Skeletal muscle tissue (tissue), 4 donors: ENCODE measurements around the gene CDC34. TPM values are rescaled to one million over a fixed set of nuclear protein-coding genes. Genes with fewer than 3 reads are reported as not detected.

Experiments
- H3K27ac ChIP-seq: one replicate; pipeline ENCODE4 v1.7.0; 2013; ENCODE audit warnings: mild to moderate bottlenecking, low read depth, low read length, inconsistent platforms
- H3K27me3 ChIP-seq, 3 donors: one replicate each; pipeline ENCODE4 v1.7.0; 2013; ENCODE audit warnings: low read length in 3 of 3; ENCODE audit not compliant: control insufficient read depth in 3 of 3, insufficient read depth in 3 of 3
- H3K36me3 ChIP-seq, 3 donors: one replicate each; pipeline ENCODE4 v1.7.0; 2013; ENCODE audit warnings: low read length in 3 of 3; ENCODE audit not compliant: control insufficient read depth in 3 of 3, insufficient read depth in 3 of 3
- H3K4me1 ChIP-seq, 3 donors: one replicate each; pipeline ENCODE4 v1.7.0; 2013; ENCODE audit warnings: low read length in 3 of 3, mild to moderate bottlenecking in 3 of 3; ENCODE audit not compliant: control insufficient read depth in 3 of 3, insufficient read depth in 3 of 3
- H3K4me3 ChIP-seq, 3 donors: one replicate each; pipeline ENCODE4 v1.7.0; 2013; ENCODE audit warnings: low read length in 3 of 3
- H3K9ac ChIP-seq, 3 donors: one replicate each; pipeline ENCODE4 v1.7.0; 2013; ENCODE audit warnings: low read length in 3 of 3, mild to moderate bottlenecking in 3 of 3, moderate library complexity in 2 of 3, low read depth in 1 of 3
- H3K9me3 ChIP-seq, 3 donors: one replicate each; pipeline ENCODE4 v1.7.0; 2013; ENCODE audit warnings: low read length in 3 of 3; ENCODE audit not compliant: control insufficient read depth in 3 of 3
- total RNA-seq: library from RNA; depleted of rRNA; stranded (reverse); fragments of >200 nt; gene quantifications from one replicate; pipeline ENCODE4 v1.2.3, GENCODE V29; 2014
- donor health status: Osteomylitis.

Gene CDC34
- total RNA-seq, 1 donor from 2014 or later, result 73.1 TPM

DNA sequence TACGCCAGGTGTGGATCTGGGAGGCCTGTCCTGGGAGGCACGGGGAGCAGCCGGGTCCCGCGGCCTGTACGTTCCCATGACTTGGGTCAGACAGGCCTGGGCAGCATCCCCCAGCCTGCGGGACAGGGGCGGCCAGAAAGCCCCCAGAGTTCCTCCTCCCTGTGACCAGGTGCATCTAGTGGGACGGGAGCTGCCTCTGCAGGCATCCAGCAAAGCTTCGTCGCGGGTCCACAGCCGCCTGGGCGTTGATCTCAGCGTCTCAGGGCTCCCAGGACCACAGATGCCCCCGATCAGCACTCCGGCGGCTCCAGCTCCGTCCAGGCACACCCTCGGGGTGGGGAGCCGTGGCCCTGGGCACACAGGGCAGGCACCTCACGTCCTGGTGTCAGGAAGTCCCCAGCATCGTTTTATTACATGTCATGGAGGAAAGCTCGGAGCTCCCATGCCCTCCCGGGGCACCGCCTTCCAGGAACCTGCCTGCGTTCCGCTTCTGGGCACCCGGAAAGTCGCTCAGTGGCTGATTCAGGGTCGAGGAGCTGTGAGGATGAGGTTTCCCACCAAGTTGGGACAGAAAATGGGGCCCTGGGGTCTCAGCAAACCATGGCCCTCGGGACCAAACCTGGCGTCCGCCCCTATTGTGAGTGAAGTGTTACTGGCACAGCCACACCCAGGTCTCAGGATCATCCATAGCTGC is 10.8 kb downstream of the CDC34 start:
- Histone ChIP-seq H3K9me3 (no peaks in the 10 kb centered on the region), H3K27ac (no peak overlapping the region), H3K36me3 (peaks cover 19 to 33% (median 25%) of the 10 kb centered on the region in 3 donors), H3K9ac (no peak overlapping the region), H3K4me1 (peaks cover 0 to 18% (median 0%) of the 10 kb centered on the region in 3 donors), H3K27me3 (no peaks in the 10 kb centered on the region), H3K4me3 (no peak overlapping the region)

GRCh38 chr19:543910-544608 is 12.5 kb downstream of the CDC34 start, which contains the start of gene GZMM:
Gene GZMM (plus strand): TSS chr19:544053. CDS start chr19:544072, 19 bp downstream.
- Histone ChIP-seq H3K27me3 (peaks cover 3 to 9% (median 5%) of the 10 kb centered on the region in 3 donors), H3K4me1 (peaks cover 0 to 5% (median 0%) of the 10 kb centered on the region in 3 donors), H3K4me3 (no peak within 1 kb of the TSS), H3K9ac (no peak within 1 kb of the TSS), H3K27ac (no peak within 1 kb of the TSS), H3K9me3 (no peaks in the 10 kb centered on the region), H3K36me3 (peaks cover 12 to 17% (median 17%) of the 10 kb centered on the region in 3 donors)

DNA sequence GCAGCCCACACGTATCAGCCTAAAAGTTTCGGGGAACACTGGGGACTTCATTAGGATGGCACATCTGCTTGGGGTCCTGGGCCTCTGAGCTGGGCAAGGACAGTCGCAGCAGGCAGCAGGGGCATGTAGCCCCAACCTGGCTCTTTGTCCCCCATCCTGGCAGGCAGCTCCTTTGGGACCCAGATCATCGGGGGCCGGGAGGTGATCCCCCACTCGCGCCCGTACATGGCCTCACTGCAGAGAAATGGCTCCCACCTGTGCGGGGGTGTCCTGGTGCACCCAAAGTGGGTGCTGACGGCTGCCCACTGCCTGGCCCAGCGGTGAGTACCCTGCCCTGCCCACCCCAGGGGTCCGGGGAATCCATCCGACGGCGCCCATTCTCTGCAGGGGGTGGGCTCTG is 15.6 kb downstream of the CDC34 start:
- H3K27ac ChIP-seq, result no peak overlapping the region
- H3K36me3 ChIP-seq, result peaks cover 4 to 5% (median 5%) of the 10 kb centered on the region in 3 donors
- H3K27me3 ChIP-seq, result peaks cover 10 to 14% (median 10%) of the 10 kb centered on the region in 3 donors

GRCh38 chr19:547836-548720 is 16.5 kb downstream of the CDC34 start:
- Histone ChIP-seq H3K9me3 (no peaks in the 10 kb centered on the region), H3K27me3 (peaks cover 10 to 14% (median 12%) of the 10 kb centered on the region in 3 donors), H3K4me1 (peaks cover 0 to 4% (median 3%) of the 10 kb centered on the region in 3 donors), H3K4me3 (no peak overlapping the region), H3K27ac (no peak overlapping the region), H3K9ac (no peak overlapping the region), H3K36me3 (no peaks in the 10 kb centered on the region)

More for the DNA sequence above, 15.6 kb downstream of the CDC34 start:
- H3K9me3 ChIP-seq, result no peaks in the 10 kb centered on the region
- H3K4me1 ChIP-seq, result peaks cover 0 to 4% (median 3%) of the 10 kb centered on the region in 3 donors
- H3K9ac ChIP-seq, result no peak overlapping the region
- no peak overlapping the region for H3K4me3 ChIP-seq

DNA sequence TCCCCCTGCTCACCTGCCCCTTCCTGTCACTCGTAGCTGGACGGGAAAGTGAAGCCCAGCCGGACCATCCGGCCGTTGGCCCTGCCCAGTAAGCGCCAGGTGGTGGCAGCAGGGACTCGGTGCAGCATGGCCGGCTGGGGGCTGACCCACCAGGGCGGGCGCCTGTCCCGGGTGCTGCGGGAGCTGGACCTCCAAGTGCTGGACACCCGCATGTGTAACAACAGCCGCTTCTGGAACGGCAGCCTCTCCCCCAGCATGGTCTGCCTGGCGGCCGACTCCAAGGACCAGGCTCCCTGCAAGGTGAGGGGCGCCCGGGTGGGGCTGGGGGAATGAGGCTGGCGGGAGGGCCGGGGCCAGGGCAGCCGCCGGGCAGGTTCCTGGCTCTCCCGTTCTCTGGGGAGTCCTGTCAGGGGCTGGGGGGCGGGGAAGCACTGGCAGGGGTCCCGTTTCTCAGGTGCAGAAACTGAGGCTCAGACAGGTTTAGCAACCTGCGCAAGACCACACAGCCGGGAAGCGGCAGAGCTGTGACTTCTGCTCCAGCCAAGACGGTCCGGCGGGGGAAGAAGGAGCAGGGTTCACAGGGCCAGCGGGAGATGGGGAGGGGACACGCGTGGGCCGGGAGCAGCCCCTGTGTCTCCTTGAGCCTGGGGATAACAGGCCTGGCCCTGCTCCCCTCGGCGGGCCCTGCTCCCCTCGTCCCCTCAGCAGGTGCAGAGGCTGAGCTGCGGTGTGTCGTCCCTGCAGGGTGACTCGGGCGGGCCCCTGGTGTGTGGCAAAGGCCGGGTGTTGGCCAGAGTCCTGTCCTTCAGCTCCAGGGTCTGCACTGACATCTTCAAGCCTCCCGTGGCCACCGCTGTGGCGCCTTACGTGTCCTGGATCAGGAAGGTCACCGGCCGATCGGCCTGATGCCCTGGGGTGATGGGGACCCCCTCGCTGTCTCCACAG is 17.6 kb downstream of the CDC34 start:
- H3K9ac ChIP-seq, result no peak overlapping the region
- H3K27ac ChIP-seq, result no peak overlapping the region
- peaks cover 10 to 14% (median 12%) of the 10 kb centered on the region in 3 donors for H3K27me3 ChIP-seq
- no peak overlapping the region for H3K4me3 ChIP-seq
- no peaks in the 10 kb centered on the region for H3K9me3 ChIP-seq
- no peaks in the 10 kb centered on the region for H3K36me3 ChIP-seq
- H3K4me1 ChIP-seq, result peaks cover 0 to 4% (median 3%) of the 10 kb centered on the region in 3 donors

- H3K9ac ChIP-seq, result no peak overlapping the region
- no peak overlapping the region for H3K27ac ChIP-seq
- no peak overlapping the region for H3K4me3 ChIP-seq
Observed at GRCh38 chr19:554817-555216, 23.3 kb downstream of the CDC34 start.

GRCh38 chr19:555474-555808 is 23.9 kb downstream of the CDC34 start:
- no peaks in the 10 kb centered on the region for H3K36me3 ChIP-seq
- H3K4me3 ChIP-seq, result no peak overlapping the region
- no peak overlapping the region for H3K27ac ChIP-seq
- peaks cover 0 to 5% (median 4%) of the 10 kb centered on the region in 3 donors for H3K4me1 ChIP-seq
- H3K9me3 ChIP-seq, result no peaks in the 10 kb centered on the region
- H3K27me3 ChIP-seq, result peaks cover 7 to 13% (median 13%) of the 10 kb centered on the region in 3 donors
- no peak overlapping the region for H3K9ac ChIP-seq

More at GRCh38 chr19:554817-555216, 23.3 kb downstream of the CDC34 start:
- Histone ChIP-seq H3K36me3 (no peaks in the 10 kb centered on the region), H3K9me3 (no peaks in the 10 kb centered on the region), H3K4me1 (peaks cover 0 to 5% (median 4%) of the 10 kb centered on the region in 3 donors), H3K27me3 (peaks cover 7 to 13% (median 13%) of the 10 kb centered on the region in 3 donors)

DNA sequence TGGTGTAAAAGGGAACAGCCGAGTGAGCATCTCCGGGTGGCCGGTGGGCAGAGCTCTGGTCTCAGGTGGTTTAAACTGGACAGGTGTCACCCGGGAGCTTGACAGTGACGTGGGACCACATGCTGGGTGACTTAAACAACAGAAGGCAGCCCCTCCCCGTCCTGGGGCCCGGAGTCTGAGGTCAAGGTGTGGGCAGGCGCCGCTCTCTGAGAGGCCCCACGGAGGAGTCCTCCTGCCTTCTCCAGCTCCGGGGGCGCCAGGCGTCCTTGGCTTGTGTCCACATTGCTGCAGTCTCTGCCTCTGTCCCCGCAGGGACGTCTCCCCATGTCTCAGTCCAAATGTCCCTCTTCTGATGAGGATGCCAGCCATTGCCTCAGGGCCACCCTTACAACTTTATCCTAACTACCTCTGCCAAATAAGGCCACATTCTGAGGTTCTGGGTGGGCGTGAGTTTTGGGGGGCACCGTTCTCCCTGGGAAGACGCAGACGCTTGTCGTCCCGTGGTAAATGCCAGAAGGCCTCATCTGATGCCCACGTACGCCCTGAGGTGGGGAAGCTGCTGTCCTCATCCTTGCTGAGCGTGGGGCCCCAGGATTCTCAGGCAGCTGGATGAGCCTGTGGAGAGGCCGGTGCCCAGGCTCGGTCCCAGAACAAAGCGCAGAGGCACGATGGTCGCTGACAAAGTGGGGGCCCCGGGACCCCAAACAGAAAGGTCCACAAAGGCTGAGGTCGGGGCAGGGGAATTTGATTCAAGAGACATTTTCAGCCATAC is 25.2 kb downstream of the CDC34 start:
- H3K4me1 ChIP-seq, result peaks cover 0 to 2% (median 0%) of the 10 kb centered on the region in 3 donors
- H3K36me3 ChIP-seq, result no peaks in the 10 kb centered on the region
- no peak overlapping the region for H3K27ac ChIP-seq
- peaks cover 7 to 9% (median 7%) of the 10 kb centered on the region in 3 donors for H3K27me3 ChIP-seq
- H3K9me3 ChIP-seq, result no peaks in the 10 kb centered on the region
- no peak overlapping the region for H3K4me3 ChIP-seq
- no peak overlapping the region for H3K9ac ChIP-seq
